ACC112 (cell line): ENCODE data around the gene OR4D2.
A peak's percentile ranks its signal among the peaks of the same experiment; 100 is the strongest.

Source experiments
- H2AFZ ChIP-seq: fragments of 200-600 bp; sonication (generic); one replicate; pipeline ENCODE4 v1.6.0; 2017; ENCODE audit warnings: antibody characterized with exemption, low read length; ENCODE audit not compliant: unreplicated experiment
- H3K27ac ChIP-seq: fragments of 200-600 bp; sonication (generic); 2 replicates; pipeline ENCODE4 v1.5.1; 2014; ENCODE audit warnings: low read depth, mild to moderate bottlenecking, antibody characterized with exemption, low read length, moderate library complexity
- H3K27me3 ChIP-seq: fragments of 200-600 bp; sonication (generic); 2 replicates; pipeline ENCODE4 v1.6.1; 2014; ENCODE audit warnings: mild to moderate bottlenecking, antibody characterized with exemption, low read length, moderate library complexity, mixed read lengths; ENCODE audit not compliant: insufficient read depth
- H3K36me3 ChIP-seq: fragments of 200-600 bp; sonication (generic); 2 replicates; pipeline ENCODE4 v1.6.1; 2016; ENCODE audit warnings: mild to moderate bottlenecking, antibody characterized with exemption, low read length, moderate library complexity, mixed read lengths; ENCODE audit not compliant: insufficient read depth
- H3K4me1 ChIP-seq: fragments of 200-600 bp; sonication (generic); one replicate; pipeline ENCODE4 v1.6.1; 2016; ENCODE audit warnings: low read length, mixed read lengths; ENCODE audit not compliant: insufficient read depth, unreplicated experiment, control insufficient read depth
- H3K4me3 ChIP-seq: fragments of 200-600 bp; sonication (generic); 2 replicates; pipeline ENCODE4 v1.5.1; 2014; ENCODE audit warnings: mild to moderate bottlenecking, low read depth, low read length
- H3K79me2 ChIP-seq: fragments of 200-600 bp; sonication (generic); one replicate; pipeline ENCODE4 v1.6.0; 2016; ENCODE audit warnings: low read length; ENCODE audit not compliant: control insufficient read depth, unreplicated experiment, insufficient read depth

The OR4D2 gene

DNA sequence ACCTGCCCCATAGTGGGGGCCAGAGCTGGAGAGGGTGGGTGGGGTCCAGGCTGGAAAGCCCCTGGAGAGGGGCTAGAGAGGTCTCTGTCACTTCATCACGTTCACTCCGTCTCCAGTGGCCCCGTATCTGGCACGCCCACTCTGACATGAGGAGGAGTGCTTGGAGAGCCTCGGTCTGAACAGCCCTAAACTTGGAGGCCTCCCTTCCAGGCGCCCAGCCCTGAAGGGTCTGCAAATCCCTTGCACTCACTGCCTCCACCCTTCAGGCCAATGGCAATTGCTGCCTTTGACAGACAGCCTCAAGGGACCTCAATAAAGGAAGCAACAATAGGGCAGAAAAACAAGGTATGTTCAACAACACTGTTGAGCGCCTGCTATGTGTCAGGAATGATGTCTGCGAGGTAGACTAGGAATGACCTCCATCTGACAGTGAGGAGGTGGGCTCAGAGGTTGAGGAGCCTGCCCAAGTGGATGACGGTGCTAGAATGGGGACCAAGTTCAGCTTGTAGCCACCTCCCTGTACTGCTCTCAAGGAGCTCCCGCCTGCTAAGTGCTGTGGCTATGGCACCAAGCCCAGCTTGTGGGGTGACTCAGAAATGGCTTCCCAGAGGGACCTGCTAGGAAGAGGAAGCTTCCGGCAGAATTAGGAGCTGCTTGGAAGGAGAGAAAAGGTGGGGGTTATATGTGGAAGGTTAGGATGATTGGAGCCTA, 22.8 kb downstream of the OR4D2 start:
- Histone ChIP-seq H3K4me1 (peaks cover 14% of the 10 kb centered on the region), H3K79me2 (no peaks in the 10 kb centered on the region), H2AFZ (no peak overlapping the region), H3K27me3 (peaks cover 72% of the 10 kb centered on the region), H3K27ac (no peak overlapping the region), H3K4me3 (0 out of 2 replicates have a peak overlapping the region, but pooled peaks have one; percentile 7), H3K36me3 (no peaks in the 10 kb centered on the region)

DNA sequence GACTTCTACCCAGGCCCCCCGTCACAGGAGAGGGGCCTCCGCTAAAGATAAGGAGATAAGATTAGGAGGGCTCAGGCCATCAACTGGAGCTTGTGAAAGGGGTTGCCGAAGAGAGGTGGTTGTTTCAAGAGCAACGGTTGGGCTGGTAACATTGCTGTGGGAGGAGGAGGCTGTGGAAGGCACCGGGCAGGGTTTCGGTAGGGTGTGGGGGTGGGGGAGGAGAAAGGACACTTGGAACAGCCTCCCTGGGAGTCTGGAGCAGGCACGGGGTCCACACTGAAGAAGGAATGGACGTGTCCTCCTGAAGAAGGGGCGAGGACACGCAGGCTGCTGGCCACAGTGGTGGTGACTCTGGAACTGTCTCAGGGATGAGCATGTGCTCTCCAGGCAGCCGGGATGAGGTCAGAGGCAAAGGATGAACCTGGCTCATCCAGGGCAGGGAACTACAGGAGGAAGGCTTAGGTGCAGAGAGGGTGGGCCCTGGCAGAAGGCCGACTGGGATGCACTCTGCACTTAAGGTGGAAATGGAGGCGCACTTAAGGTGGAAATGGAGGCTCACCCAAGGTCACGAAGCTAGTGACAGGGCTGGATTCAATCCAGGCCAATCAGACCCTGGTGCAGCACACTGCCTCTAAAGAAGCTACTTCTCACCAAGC, 24.6 kb downstream of the OR4D2 start:
- H3K36me3 ChIP-seq = no peaks in the 10 kb centered on the region
- no peaks in the 10 kb centered on the region for H3K79me2 ChIP-seq
- no peak overlapping the region for H3K27ac ChIP-seq
- H3K4me1 ChIP-seq = peaks cover 14% of the 10 kb centered on the region
- H3K27me3 ChIP-seq = peaks cover 73% of the 10 kb centered on the region
- H2AFZ ChIP-seq = no peak overlapping the region
- H3K4me3 ChIP-seq = no peak overlapping the region

GRCh38 chr17:58192612-58193011, 25.8 kb downstream of the OR4D2 start, which contains the start of gene EPX:
TSS of gene EPX (plus strand) at chr17:58192726. CDS start at chr17:58192847, 121 bp downstream.
- Histone ChIP-seq H3K4me1 (peaks cover 14% of the 10 kb centered on the region), H3K36me3 (no peaks in the 10 kb centered on the region), H3K27ac (no peak within 1 kb of the TSS), H3K79me2 (no peaks in the 10 kb centered on the region), H2AFZ (no peak within 1 kb of the TSS), H3K4me3 (no peak within 1 kb of the TSS), H3K27me3 (peaks cover 73% of the 10 kb centered on the region)

GRCh38 chr17:58193641-58194255, 27.0 kb downstream of the OR4D2 start:
- Histone ChIP-seq H3K79me2 (no peaks in the 10 kb centered on the region), H3K27me3 (peaks cover 75% of the 10 kb centered on the region), H3K36me3 (no peaks in the 10 kb centered on the region), H3K4me3 (no peak overlapping the region), H3K4me1 (peaks cover 14% of the 10 kb centered on the region), H3K27ac (no peak overlapping the region), H2AFZ (no peak overlapping the region)

DNA sequence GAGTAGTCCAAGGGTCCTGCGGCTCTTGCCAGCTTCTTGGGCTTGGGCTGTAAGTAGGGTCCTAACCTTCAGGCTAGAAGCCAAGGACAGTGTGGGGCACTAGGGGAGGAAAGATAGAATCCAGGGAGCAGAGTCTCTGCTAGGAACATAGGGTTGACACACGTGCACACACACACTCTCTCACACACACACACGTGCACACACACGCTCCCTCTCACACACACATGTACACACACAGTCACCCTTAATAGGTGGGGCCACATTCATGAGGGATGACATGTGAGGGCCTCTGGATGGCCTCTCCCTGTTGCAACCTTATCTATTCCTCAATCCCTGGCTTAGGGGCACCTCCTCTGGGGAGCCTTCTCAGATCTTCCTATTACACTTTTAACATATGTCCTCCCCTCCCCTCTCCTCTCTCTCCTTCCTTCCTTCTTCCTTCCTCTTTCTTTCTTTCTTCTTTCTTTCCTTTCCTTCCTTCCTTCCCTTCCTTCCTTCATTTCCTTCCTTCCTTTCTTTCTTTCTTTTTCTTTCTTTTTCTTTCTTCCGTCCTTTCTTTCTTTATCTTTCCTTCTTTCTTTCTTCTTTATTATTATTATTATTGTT, 28.8 kb downstream of the OR4D2 start:
- H3K4me1 ChIP-seq = no peaks in the 10 kb centered on the region
- H3K79me2 ChIP-seq = no peaks in the 10 kb centered on the region
- H2AFZ ChIP-seq = no peak overlapping the region
- peaks cover 83% of the 10 kb centered on the region for H3K27me3 ChIP-seq
- no peak overlapping the region for H3K4me3 ChIP-seq
- H3K27ac ChIP-seq = no peak overlapping the region
- no peaks in the 10 kb centered on the region for H3K36me3 ChIP-seq

DNA sequence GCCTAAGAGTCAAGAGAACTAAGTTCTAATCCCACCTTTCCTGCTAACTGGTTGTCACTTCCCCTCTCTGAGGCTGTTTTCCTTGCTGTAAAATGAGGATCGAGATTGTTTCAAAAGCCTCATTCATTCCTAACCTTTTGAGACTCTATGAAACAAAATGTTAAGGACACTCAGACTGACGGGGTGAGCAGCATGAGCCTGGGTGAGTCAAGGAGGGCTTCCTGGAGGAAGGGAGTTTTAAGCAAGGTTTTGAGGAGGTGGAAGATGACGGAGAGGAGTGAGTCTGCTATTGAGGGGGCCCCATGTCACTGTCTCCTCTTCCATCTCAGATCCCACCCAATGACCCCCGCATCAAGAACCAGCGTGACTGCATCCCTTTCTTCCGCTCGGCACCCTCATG, 29.8 kb downstream of the OR4D2 start:
- Histone ChIP-seq H3K79me2 (no peaks in the 10 kb centered on the region), H3K4me1 (no peaks in the 10 kb centered on the region), H3K4me3 (no peak overlapping the region), H2AFZ (no peak overlapping the region), H3K27me3 (peaks cover 73% of the 10 kb centered on the region), H3K27ac (no peak overlapping the region), H3K36me3 (no peaks in the 10 kb centered on the region)

- Histone ChIP-seq H3K27me3 (peaks cover 39% of the 10 kb centered on the region), H3K36me3 (no peaks in the 10 kb centered on the region), H2AFZ (no peak overlapping the region), H3K79me2 (no peaks in the 10 kb centered on the region), H3K4me3 (no peak overlapping the region), H3K27ac (no peak overlapping the region), H3K4me1 (no peaks in the 10 kb centered on the region)
These were observed 33.3 kb downstream of the OR4D2 start for GRCh38 chr17:58200024-58200633.

GRCh38 chr17:58202859-58203258, 36.1 kb downstream of the OR4D2 start:
- Histone ChIP-seq H3K79me2 (no peaks in the 10 kb centered on the region), H3K27ac (no peak overlapping the region), H3K36me3 (no peaks in the 10 kb centered on the region), H3K4me1 (no peaks in the 10 kb centered on the region), H3K4me3 (no peak overlapping the region), H3K27me3 (peaks cover 19% of the 10 kb centered on the region), H2AFZ (no peak overlapping the region)

DNA sequence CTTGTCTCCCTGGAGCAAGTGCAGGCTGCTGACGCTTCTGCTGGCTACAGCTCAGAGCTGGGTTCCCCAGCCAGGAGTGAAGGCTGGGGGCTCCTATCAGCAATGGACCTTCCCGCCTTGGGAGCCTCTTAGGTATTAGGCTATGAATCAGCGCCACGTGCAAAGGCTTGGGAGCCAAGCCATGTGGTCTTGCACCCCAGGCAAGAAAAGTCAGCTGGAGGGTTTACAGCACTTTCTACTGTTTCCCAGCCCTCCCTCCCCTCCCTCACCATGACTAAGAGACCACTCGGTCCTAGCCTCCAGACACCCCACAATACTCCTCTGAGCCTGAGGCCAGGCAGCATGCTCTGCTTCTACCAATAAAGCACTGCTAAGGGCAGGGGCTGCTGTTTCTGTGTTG, 38.0 kb downstream of the OR4D2 start:
- no peaks in the 10 kb centered on the region for H3K79me2 ChIP-seq
- peaks cover 4% of the 10 kb centered on the region; the same call in 1 of the 2 replicates for H3K36me3 ChIP-seq
- no peak overlapping the region for H3K4me3 ChIP-seq
- no peak overlapping the region for H3K27ac ChIP-seq
- no peaks in the 10 kb centered on the region; the same call in 1 of the 2 replicates for H3K27me3 ChIP-seq
- H3K4me1 ChIP-seq = no peaks in the 10 kb centered on the region
- no peak overlapping the region for H2AFZ ChIP-seq

- no peaks in the 10 kb centered on the region for H3K4me1 ChIP-seq
- H3K27ac ChIP-seq = no peak overlapping the region
- H3K79me2 ChIP-seq = no peaks in the 10 kb centered on the region
- no peak overlapping the region for H2AFZ ChIP-seq
- H3K27me3 ChIP-seq = no peaks in the 10 kb centered on the region
- H3K4me3 ChIP-seq = no peak overlapping the region
- H3K36me3 ChIP-seq = peaks cover 9% of the 10 kb centered on the region; the same call in 1 of the 2 replicates
These were observed 39.2 kb downstream of the OR4D2 start for GRCh38 chr17:58205936-58206335.
